Measurements from ENCODE around the gene LRMDA.
A peak's percentile ranks its signal among the peaks of the same experiment; 100 is the strongest.

The LRMDA gene

DNA sequence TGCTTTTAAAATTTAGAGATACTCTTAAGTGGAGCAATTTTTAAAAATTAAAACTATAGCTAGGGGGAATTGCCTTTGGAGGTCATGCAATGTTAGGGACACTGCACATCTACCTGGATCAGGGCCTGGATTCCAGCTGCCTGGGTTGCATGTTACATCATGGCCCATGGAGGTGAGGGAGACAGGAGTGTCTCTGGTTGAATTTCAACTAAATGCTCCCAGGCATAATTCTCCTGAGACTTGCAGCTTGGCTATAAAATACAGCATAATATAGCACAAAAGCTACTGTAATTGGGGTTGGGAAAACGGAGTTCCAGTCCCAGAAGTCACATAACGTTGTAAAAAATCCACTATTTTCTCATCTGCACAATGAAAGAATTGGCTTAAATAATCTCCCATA, 782.5 kb downstream of the LRMDA start (continued):
- TF ChIP-seq ZBTB11 (tag by site-specific recombination; conservative IDR thresholded peaks at IDR 0.05; ENCODE audit: low read depth) (no peak), ZEB2 (tag by site-specific recombination; IDR thresholded peaks at IDR 0.05) (no peak)
- TF ChIP-seq, protein P1, sequence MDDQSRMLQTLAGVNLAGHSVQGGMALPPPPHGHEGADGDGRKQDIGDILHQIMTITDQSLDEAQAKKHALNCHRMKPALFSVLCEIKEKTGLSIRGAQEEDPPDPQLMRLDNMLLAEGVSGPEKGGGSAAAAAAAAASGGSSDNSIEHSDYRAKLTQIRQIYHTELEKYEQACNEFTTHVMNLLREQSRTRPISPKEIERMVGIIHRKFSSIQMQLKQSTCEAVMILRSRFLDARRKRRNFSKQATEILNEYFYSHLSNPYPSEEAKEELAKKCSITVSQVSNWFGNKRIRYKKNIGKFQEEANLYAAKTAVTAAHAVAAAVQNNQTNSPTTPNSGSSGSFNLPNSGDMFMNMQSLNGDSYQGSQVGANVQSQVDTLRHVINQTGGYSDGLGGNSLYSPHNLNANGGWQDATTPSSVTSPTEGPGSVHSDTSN (CRISPR knock-in tag; IDR thresholded peaks at IDR 0.05): no peak
- TF ChIP-seq, protein P2, sequence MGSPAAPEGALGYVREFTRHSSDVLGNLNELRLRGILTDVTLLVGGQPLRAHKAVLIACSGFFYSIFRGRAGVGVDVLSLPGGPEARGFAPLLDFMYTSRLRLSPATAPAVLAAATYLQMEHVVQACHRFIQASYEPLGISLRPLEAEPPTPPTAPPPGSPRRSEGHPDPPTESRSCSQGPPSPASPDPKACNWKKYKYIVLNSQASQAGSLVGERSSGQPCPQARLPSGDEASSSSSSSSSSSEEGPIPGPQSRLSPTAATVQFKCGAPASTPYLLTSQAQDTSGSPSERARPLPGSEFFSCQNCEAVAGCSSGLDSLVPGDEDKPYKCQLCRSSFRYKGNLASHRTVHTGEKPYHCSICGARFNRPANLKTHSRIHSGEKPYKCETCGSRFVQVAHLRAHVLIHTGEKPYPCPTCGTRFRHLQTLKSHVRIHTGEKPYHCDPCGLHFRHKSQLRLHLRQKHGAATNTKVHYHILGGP (tag by site-specific recombination; IDR thresholded peaks at IDR 0.05): no peak

GRCh38 chr10:76218035-76218434, 786.6 kb downstream of the LRMDA start:
- ChIA-PET CTCF (no interaction called here), POLR2A (no interaction called here)
- no peak for TF ChIP-seq ZNF639 (tag by site-specific recombination; IDR thresholded peaks at IDR 0.05)
- TF ChIP-seq TRIM28 (IDR thresholded peaks at IDR 0.05; ENCODE audit: borderline replicate concordance, low read length): 0 out of 2 replicates have a peak, but pooled peaks have one; percentile 45
- Histone ChIP-seq H3K4me1 (ENCODE audit: control insufficient read depth, insufficient read depth, low read length) (no peaks in the 10 kb centered on the region), H3K27ac (ENCODE audit: extremely low read depth, low read depth, low read length) (no peak overlapping the region), H3K4me3 (ENCODE audit: low read depth, low read length) (no peak overlapping the region), H3K36me3 (ENCODE audit: control insufficient read depth in 2 of 2, insufficient read depth in 1 of 2, low read length in 2 of 2) (no peaks in the 10 kb centered on the region), H3K9me3 (ENCODE audit: control insufficient read depth, insufficient read depth, low read depth, low read length) (no peaks in the 10 kb centered on the region)

GRCh38 chr10:76229341-76229740, 797.9 kb downstream of the LRMDA start:
- H3K9me3 ChIP-seq (ENCODE audit: control insufficient read depth, insufficient read depth, low read depth, low read length): no peaks in the 10 kb centered on the region
- no peak for TF ChIP-seq ZNF138 (tag by site-specific recombination; IDR thresholded peaks at IDR 0.05; ENCODE audit: borderline replicate concordance)
- no peak for TF ChIP-seq ZNF335 (tag by site-specific recombination; conservative IDR thresholded peaks at IDR 0.05)
- TF ChIP-seq, protein P3, sequence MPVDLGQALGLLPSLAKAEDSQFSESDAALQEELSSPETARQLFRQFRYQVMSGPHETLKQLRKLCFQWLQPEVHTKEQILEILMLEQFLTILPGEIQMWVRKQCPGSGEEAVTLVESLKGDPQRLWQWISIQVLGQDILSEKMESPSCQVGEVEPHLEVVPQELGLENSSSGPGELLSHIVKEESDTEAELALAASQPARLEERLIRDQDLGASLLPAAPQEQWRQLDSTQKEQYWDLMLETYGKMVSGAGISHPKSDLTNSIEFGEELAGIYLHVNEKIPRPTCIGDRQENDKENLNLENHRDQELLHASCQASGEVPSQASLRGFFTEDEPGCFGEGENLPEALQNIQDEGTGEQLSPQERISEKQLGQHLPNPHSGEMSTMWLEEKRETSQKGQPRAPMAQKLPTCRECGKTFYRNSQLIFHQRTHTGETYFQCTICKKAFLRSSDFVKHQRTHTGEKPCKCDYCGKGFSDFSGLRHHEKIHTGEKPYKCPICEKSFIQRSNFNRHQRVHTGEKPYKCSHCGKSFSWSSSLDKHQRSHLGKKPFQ (tag by site-specific recombination; IDR thresholded peaks at IDR 0.05): no peak
- TF ChIP-seq ZNF175 (tag by site-specific recombination; IDR thresholded peaks at IDR 0.05): no peak
- TF ChIP-seq ZNF664 (tag by site-specific recombination; IDR thresholded peaks at IDR 0.05): no peak
- TF ChIP-seq ZFP69B (tag by site-specific recombination; IDR thresholded peaks at IDR 0.05): no peak
- no peak for TF ChIP-seq ZNF311 (tag by site-specific recombination; IDR thresholded peaks at IDR 0.05; ENCODE audit: borderline replicate concordance)
- no peak for TF ChIP-seq ZNF660 (tag by site-specific recombination; IDR thresholded peaks at IDR 0.05)
- no peak for TF ChIP-seq ZBTB48 (tag by site-specific recombination; IDR thresholded peaks at IDR 0.05)
- TF ChIP-seq ZNF654 (tag by site-specific recombination; IDR thresholded peaks at IDR 0.05; ENCODE audit: low read depth): no peak
- TF ChIP-seq ZNF548 (tag by site-specific recombination; IDR thresholded peaks at IDR 0.05): no peak
- TF ChIP-seq KLF9 (tag by site-specific recombination; IDR thresholded peaks at IDR 0.05; ENCODE audit: low read depth): no peak
- no peak for TF ChIP-seq ZNF416 (tag by site-specific recombination; IDR thresholded peaks at IDR 0.05)
- no peak for TF ChIP-seq SP2 (tag by site-specific recombination; IDR thresholded peaks at IDR 0.05)
- no peak for TF ChIP-seq ZNF391 (tag by site-specific recombination; IDR thresholded peaks at IDR 0.05; ENCODE audit: borderline replicate concordance, low read depth)
- TF ChIP-seq, protein P1 (CRISPR knock-in tag; IDR thresholded peaks at IDR 0.05): no peak
- TF ChIP-seq ZNF433 (tag by site-specific recombination; IDR thresholded peaks at IDR 0.05; ENCODE audit: low read depth): no peak
- no peaks in the 10 kb centered on the region for H3K36me3 ChIP-seq (ENCODE audit: control insufficient read depth in 2 of 2, insufficient read depth in 1 of 2, low read length in 2 of 2)
- peaks cover 8% of the 10 kb centered on the region; the same call in 1 of the 2 replicates for H3K4me1 ChIP-seq (ENCODE audit: control insufficient read depth, insufficient read depth, low read length)
- ChIA-PET POLR2A (no interaction called here), CTCF (interaction anchor here (0.5 kb wide), 1 partner anchor 78 kb away, joined by 3 read pairs; no protein-coding TSS in a partner anchor)
- H3K4me3 ChIP-seq (ENCODE audit: low read depth, low read length): no peak overlapping the region
- H3K27ac ChIP-seq (ENCODE audit: extremely low read depth, low read depth, low read length): no peak overlapping the region
